ENCODE results near the gene ASIC2. TPM values are rescaled to one million over a fixed set of nuclear protein-coding genes. Genes with fewer than 3 reads are reported as not detected.

ASIC2 gene
- total and polyA plus RNA-seq, 9 of the 15 experiments (the other 6 are each of a cell fraction or from before 2014, with no cell fraction given) = not detected

- TF ChIP-seq AFF4 (CRISPR knock-in tag; IDR thresholded peaks at IDR 0.05) (no peak), NBN (IDR thresholded peaks at IDR 0.05; ENCODE audit: low read depth) (no peak), ZNF184 (CRISPR knock-in tag; IDR thresholded peaks at IDR 0.05) (no peak)
Observed at GRCh38 chr17:33076979-33077378, 216.1 kb downstream of the ASIC2 start (continued).

GRCh38 chr17:33073416-33073815, 219.7 kb downstream of the ASIC2 start:
- Histone ChIP-seq H3K9me1 (ENCODE audit: control insufficient read depth, insufficient read depth, low read length) (no peaks in the 10 kb centered on the region), H3K27me3 (ENCODE audit: control insufficient read depth in 2 of 2, insufficient read depth in 2 of 2, low read length in 2 of 2) (peaks cover 0 to 5% of the 10 kb centered on the region in 2 experiments; a peak in 2 of 5 replicates), H3K4me2 (ENCODE audit: insufficient read depth, low read length) (no peak overlapping the region), H3K4me1 (replicated peaks in 1 of 2; ENCODE audit: control insufficient read depth in 2 of 2, insufficient read depth in 2 of 2, low read length in 2 of 2) (no peaks in the 10 kb centered on the region), H3K36me3 (ENCODE audit: control insufficient read depth, insufficient read depth, low read length) (no peaks in the 10 kb centered on the region), H3K9me3 (replicated peaks; ENCODE audit: control insufficient read depth, insufficient read depth, low read depth, low read length) (no peaks in the 10 kb centered on the region), H3K79me2 (ENCODE audit: control insufficient read depth, insufficient read depth, low read length) (no peaks in the 10 kb centered on the region), H2AFZ (ENCODE audit: low read depth, low read length) (no peak overlapping the region), H3K27ac (ENCODE audit: extremely low read depth, low read depth, low read length) (no peak overlapping the region), H4K20me1 (replicated peaks; ENCODE audit: control insufficient read depth, insufficient read depth, low read length) (no peaks in the 10 kb centered on the region; the same call in 1 of the 2 replicates), H3K9ac (ENCODE audit: insufficient read depth in 1 of 2, low read depth in 2 of 2, low read length in 2 of 2) (no peak overlapping the region), H3K4me3 (no peak overlapping the region)
- no peak for TF ChIP-seq ATF1 (CRISPR knock-in tag; IDR thresholded peaks at IDR 0.05)
- no peak for TF ChIP-seq ATF1 (tag; IDR thresholded peaks at IDR 0.05)
- no peak for TF ChIP-seq CHD2 (IDR thresholded peaks at IDR 0.05; ENCODE audit: low read depth, low read length)
- TF ChIP-seq RBM39 (optimal IDR thresholded peaks at IDR 0.05; ENCODE audit: low read depth, low read length) = no peak
- TF ChIP-seq RFX5 (IDR thresholded peaks at IDR 0.05; ENCODE audit: low read depth, low read length) = no peak
- TF ChIP-seq DMBX1 (CRISPR knock-in tag; IDR thresholded peaks at IDR 0.05; ENCODE audit: borderline replicate concordance) = no peak
- TF ChIP-seq YY1 (IDR thresholded peaks at IDR 0.05; ENCODE audit: borderline replicate concordance in 1 of 3, control insufficient read depth in 1 of 3, extremely low read depth in 1 of 3, insufficient read depth in 3 of 3, insufficient read length in 1 of 3, insufficient replicate concordance in 2 of 3, low read depth in 1 of 3, low read length in 2 of 3) = no peak
- no peak for TF ChIP-seq ZNF263 (CRISPR knock-in tag; IDR thresholded peaks at IDR 0.05; ENCODE audit: borderline replicate concordance)
- no peak for TF ChIP-seq THRAP3 (IDR thresholded peaks at IDR 0.05; ENCODE audit: borderline replicate concordance)
- ChIA-PET POLR2A (interaction anchor here (0.5 to 1.0 kb wide), 2 partner anchors 415 to 585 kb away, joined by 3 read pairs; no protein-coding TSS in a partner anchor), CTCF (ENCODE audit: low intra/inter-chr PET ratio) (no interaction called here)
- FAIRE-seq (no peak), DNase-seq (ENCODE audit: extremely low read depth in 1 of 4, low spot score in 3 of 4) (no peak), ATAC-seq (no peak)
- intact Hi-C loops (cut with micrococcal nuclease) = no loop called here
- WGBS (ENCODE audit: insufficient coverage, low coverage, missing lambda C conversion rate) = under 1% methylated on average over 7 of the region's 7 CpGs
- in situ Hi-C loops (cut with MboI) = no loop called here
- BruUV-seq (replicated peaks) = no TSS peak
